HCT116 (cell line): Measurements from ENCODE around the gene GABBR1. TPM values are rescaled to one million over a fixed set of nuclear protein-coding genes. Genes with fewer than 3 reads are reported as not detected.

Source experiments
- ATAC-seq: fragments of 200-7000 bp; cut with Tn5 transposase; 2 replicates; pipeline ENCODE4 v1.9.1; 2020; ENCODE audit warnings: mild to moderate bottlenecking, moderate library complexity
- BruUV-seq: library from RNA; stranded (reverse); fragments of 400-500 nt; replicated peaks from 2 replicates; lab custom pipeline; 2021; lab: Mats Ljungman, UMichigan
- CTCF ChIA-PET: fragments of 300-600 bp; sonication (Branson Sonifier 250); formaldehyde crosslinking; loops from one replicate; lab custom pipeline; 2021; ENCODE audit warnings: antibody characterized with exemption; lab: Charles Lee
- POLR2A ChIA-PET: fragments of 300-600, 350-600 bp; sonication (Branson Sonifier 250); formaldehyde crosslinking; loops from one replicate; lab custom pipeline; 2021; ENCODE audit warnings: antibody characterized with exemption; lab: Charles Lee
- RAD21 ChIA-PET, 2 experiments: fragments of 300-600 bp; sonication (Branson Sonifier 250); formaldehyde crosslinking; loops; one replicate each; lab custom pipeline; 2023; ENCODE audit warnings: low total read pairs in 2 of 2; ENCODE audit not compliant: uncharacterized antibody in 2 of 2, unreplicated experiment in 2 of 2, low non-redundant PET in 1 of 2; lab: Charles Lee
- DNase-seq: peaks from one replicate; pipeline ENCODE4 v3.0.0-alpha.2; 2010; ENCODE audit warnings: low read depth, low spot score
- H2AFZ ChIP-seq: fragments of 200-600 bp; shearing (Covaris generic), sonication (generic); 2 replicates; pipeline ENCODE4 v1.6.1; 2017; ENCODE audit warnings: low read depth, mixed run types, mixed read lengths, antibody characterized with exemption, low read length; ENCODE audit not compliant: poor library complexity, severe bottlenecking
- H3K27ac ChIP-seq: 2 replicates; pipeline ENCODE4 v1.5.1; 2012; ENCODE audit warnings: low read depth, low read length
- H3K27me3 ChIP-seq: fragments of 200-600 bp; sonication (generic); 2 replicates; pipeline ENCODE4 v1.6.1; 2016; ENCODE audit warnings: mixed run types, low read length, mixed read lengths; ENCODE audit not compliant: insufficient read depth
- H3K36me3 ChIP-seq, 2 experiments: fragments of 200-500 bp in 1 of 2; fragments of 200-600 bp in 1 of 2; sonication (Bioruptor generic) in 1 of 2; sonication (generic) in 1 of 2; 2 replicates each; pipeline versions ENCODE4 v1.5.1 to v1.6.1; 2014 to 2016; ENCODE audit warnings: low read length in 2 of 2, inconsistent platforms in 1 of 2, mixed read lengths in 1 of 2, mixed run types in 1 of 2; ENCODE audit not compliant: insufficient read depth in 2 of 2, control insufficient read depth in 1 of 2
- H3K4me1 ChIP-seq, 2 experiments: fragments of 200-600 bp in 1 of 2; sonication (generic) in 1 of 2; 2 replicates each; pipeline versions ENCODE4 v1.5.1 to v1.6.1; 2012 to 2017; ENCODE audit warnings: low read length in 2 of 2, inconsistent platforms in 1 of 2, mild to moderate bottlenecking in 1 of 2, mixed read lengths in 1 of 2, mixed run types in 1 of 2, moderate library complexity in 1 of 2; ENCODE audit not compliant: insufficient read depth in 2 of 2, control insufficient read depth in 1 of 2
- H3K4me2 ChIP-seq: fragments of 200-600 bp; sonication (generic); 2 replicates; pipeline ENCODE4 v1.6.1; 2017; ENCODE audit warnings: mixed run types, low read length, mixed read lengths
- H3K4me3 ChIP-seq, 2 experiments: fragments of 200-600 bp in 1 of 2; sonication (generic) in 1 of 2; replicated peaks in 1 of 2; 2 replicates each; pipeline ENCODE4 v1.5.1; 2011 to 2016; ENCODE audit warnings: low read length in 2 of 2, control low read depth in 1 of 2, low read depth in 1 of 2, mild to moderate bottlenecking in 1 of 2, mixed read lengths in 1 of 2, mixed run types in 1 of 2
- H3K79me2 ChIP-seq: fragments of 200-600 bp; sonication (generic); 2 replicates; pipeline ENCODE4 v1.6.1; 2017; ENCODE audit warnings: mild to moderate bottlenecking, mixed run types, low read length, moderate library complexity, mixed read lengths; ENCODE audit not compliant: insufficient read depth
- H3K9ac ChIP-seq: fragments of 200-600 bp; sonication (generic); 2 replicates; pipeline ENCODE4 v1.6.1; 2016; ENCODE audit warnings: low read length, mixed read lengths
- H3K9me2 ChIP-seq: fragments of 200-600 bp; sonication (generic), shearing (Covaris generic); 2 replicates; pipeline ENCODE4 v1.6.1; 2017; ENCODE audit warnings: mixed run types, mild to moderate bottlenecking, moderate library complexity; ENCODE audit not compliant: insufficient read depth
- H3K9me3 ChIP-seq, 2 experiments: fragments of 200-500 bp in 1 of 2; fragments of 200-600 bp in 1 of 2; sonication (Bioruptor generic) in 1 of 2; sonication (generic) in 1 of 2; 2 replicates each; pipeline ENCODE4 v1.6.1; 2014 to 2017; ENCODE audit warnings: low read length in 2 of 2, mixed read lengths in 2 of 2, inconsistent platforms in 1 of 2, low read depth in 1 of 2, mild to moderate bottlenecking in 1 of 2, mixed run types in 1 of 2, moderate library complexity in 1 of 2; ENCODE audit not compliant: control insufficient read depth in 1 of 2, insufficient read depth in 1 of 2
- H4K20me1 ChIP-seq: fragments of 200-600 bp; sonication (generic), shearing (Covaris generic); 2 replicates; pipeline ENCODE4 v1.6.1; 2017; ENCODE audit warnings: mixed run types, mild to moderate bottlenecking, moderate library complexity; ENCODE audit not compliant: insufficient read depth
- ATF3 ChIP-seq: IDR thresholded peaks from 2 replicates; pipeline ENCODE4 v1.6.1; 2012
- CBX3 ChIP-seq: IDR thresholded peaks from 2 replicates; pipeline ENCODE4 v1.6.1; 2012; ENCODE audit warnings: low read depth
- EGR1 ChIP-seq: IDR thresholded peaks from 2 replicates; pipeline ENCODE4 v1.6.1; 2012; ENCODE audit warnings: low read depth
- ELF1 ChIP-seq: IDR thresholded peaks from 2 replicates; pipeline ENCODE4 v1.6.1; 2012; ENCODE audit warnings: low read depth, borderline replicate concordance
- EZH2 ChIP-seq: fragments of 200-600 bp; sonication (generic); IDR thresholded peaks from 2 replicates; pipeline ENCODE4 v1.6.1; 2017; ENCODE audit warnings: antibody characterized with exemption, mixed run types
- EZH2phosphoT487 ChIP-seq: fragments of 200-600 bp; IDR thresholded peaks from 2 replicates; pipeline ENCODE4 v1.6.1; 2018; ENCODE audit warnings: antibody characterized with exemption, borderline replicate concordance
- FOSL1 ChIP-seq: IDR thresholded peaks from 2 replicates; pipeline ENCODE4 v1.6.1; 2012; ENCODE audit warnings: low read depth
- JUND ChIP-seq: IDR thresholded peaks from 2 replicates; pipeline ENCODE4 v1.6.1; 2012
- POLR2A ChIP-seq: IDR thresholded peaks from 2 replicates; pipeline ENCODE4 v1.7.0; 2011; ENCODE audit warnings: borderline replicate concordance; ENCODE audit not compliant: insufficient read depth, insufficient read length; ENCODE audit errors: extremely low read depth
- POLR2AphosphoS5 ChIP-seq: IDR thresholded peaks from 2 replicates; pipeline ENCODE4 v1.6.1; 2011; ENCODE audit warnings: mild to moderate bottlenecking, low read depth, low read length, moderate library complexity
- RAD21 ChIP-seq: IDR thresholded peaks from 2 replicates; pipeline ENCODE4 v1.6.1; 2012; ENCODE audit warnings: low read depth, mild to moderate bottlenecking
- SP1 ChIP-seq: IDR thresholded peaks from 2 replicates; pipeline ENCODE4 v1.6.1; 2012; ENCODE audit warnings: low read depth
- SRF ChIP-seq: IDR thresholded peaks from 2 replicates; pipeline ENCODE4 v1.6.1; 2012; ENCODE audit warnings: low read depth
- YY1 ChIP-seq: IDR thresholded peaks from 2 replicates; pipeline ENCODE4 v1.6.1; 2011; ENCODE audit warnings: low read length, low read depth, moderate library complexity, mild to moderate bottlenecking; ENCODE audit not compliant: insufficient replicate concordance; ENCODE audit errors: extremely low read depth
- ZFX ChIP-seq: fragments of 450-650 bp; IDR thresholded peaks from 2 replicates; pipeline ENCODE4 v1.6.1; 2017
- ZNF274 ChIP-seq: fragments of 200-500 bp; sonication (Bioruptor generic); IDR thresholded peaks from 2 replicates; pipeline ENCODE4 v1.6.1; 2014; ENCODE audit warnings: mild to moderate bottlenecking, low read depth, low read length, inconsistent platforms
- intact Hi-C: fragments of 100-400 bp; cut with micrococcal nuclease; formaldehyde crosslinking; loops from 2 replicates; pipeline ENCODE4 v1.10.0; 2022
- total RNA-seq: library from RNA; stranded (reverse); gene quantifications from one replicate; pipeline ENCODE4 v1.2.1, GENCODE V29; 2021; ENCODE audit not compliant: unreplicated experiment
- TF ChIP-seq, protein P1 (sequence below): IDR thresholded peaks from 2 replicates; pipeline ENCODE4 v1.6.1; 2012; ENCODE audit warnings: low read depth
- TF ChIP-seq, protein P2 (sequence below), 3 experiments: fragments of 200-600 bp in 1 of 3; sonication (generic) in 1 of 3; IDR thresholded peaks in 2 of 3; conservative IDR thresholded peaks in 1 of 3; 2 replicates each; pipeline ENCODE4 v1.5.1; 2012 to 2017; ENCODE audit warnings: low read depth in 2 of 3, low read length in 2 of 3, antibody characterized with exemption in 1 of 3, borderline replicate concordance in 1 of 3, control low read depth in 1 of 3, mild to moderate bottlenecking in 1 of 3, mixed read lengths in 1 of 3, mixed run types in 1 of 3, moderate library complexity in 1 of 3; ENCODE audit not compliant: insufficient read depth in 1 of 3
- TF ChIP-seq, protein P3 (sequence below): IDR thresholded peaks from 2 replicates; pipeline ENCODE4 v1.6.1; 2011; ENCODE audit warnings: mild to moderate bottlenecking, low read length, moderate library complexity; ENCODE audit not compliant: insufficient replicate concordance; ENCODE audit errors: extremely low read depth
- TF ChIP-seq, protein P4 (sequence below): IDR thresholded peaks from 2 replicates; pipeline ENCODE4 v1.6.1; 2012

GABBR1 gene
- total RNA-seq, 1 experiment from 2014 or later, result 43.4 TPM

- no peak overlapping the region for H3K9ac ChIP-seq
- H3K36me3 ChIP-seq, result no peaks in the 10 kb centered on the region
- no peaks in the 10 kb centered on the region for H3K79me2 ChIP-seq
- H3K9me2 ChIP-seq, result no peaks in the 10 kb centered on the region
- ChIA-PET RAD21 (no interaction called here), POLR2A (no interaction called here), CTCF (no interaction called here)
- no peaks in the 10 kb centered on the region for H3K4me1 ChIP-seq
- no peaks in the 10 kb centered on the region for H3K9me3 ChIP-seq
- no peak overlapping the region for H3K4me3 ChIP-seq
- no peaks in the 10 kb centered on the region for H3K27me3 ChIP-seq
- H2AFZ ChIP-seq, result no peak overlapping the region
- H3K4me2 ChIP-seq, result no peak overlapping the region
- H4K20me1 ChIP-seq, result no peaks in the 10 kb centered on the region
- TF ChIP-seq YY1 (no peak), ZFX (no peak), ZNF274 (no peak), RAD21 (no peak), CBX3 (no peak), SRF (no peak), FOSL1 (no peak), JUND (no peak), POLR2AphosphoS5 (no peak), EGR1 (no peak), EZH2phosphoT487 (no peak), EZH2 (no peak), ELF1 (no peak), ATF3 (no peak), POLR2A (no peak), SP1 (no peak)
- TF ChIP-seq, protein P1, sequence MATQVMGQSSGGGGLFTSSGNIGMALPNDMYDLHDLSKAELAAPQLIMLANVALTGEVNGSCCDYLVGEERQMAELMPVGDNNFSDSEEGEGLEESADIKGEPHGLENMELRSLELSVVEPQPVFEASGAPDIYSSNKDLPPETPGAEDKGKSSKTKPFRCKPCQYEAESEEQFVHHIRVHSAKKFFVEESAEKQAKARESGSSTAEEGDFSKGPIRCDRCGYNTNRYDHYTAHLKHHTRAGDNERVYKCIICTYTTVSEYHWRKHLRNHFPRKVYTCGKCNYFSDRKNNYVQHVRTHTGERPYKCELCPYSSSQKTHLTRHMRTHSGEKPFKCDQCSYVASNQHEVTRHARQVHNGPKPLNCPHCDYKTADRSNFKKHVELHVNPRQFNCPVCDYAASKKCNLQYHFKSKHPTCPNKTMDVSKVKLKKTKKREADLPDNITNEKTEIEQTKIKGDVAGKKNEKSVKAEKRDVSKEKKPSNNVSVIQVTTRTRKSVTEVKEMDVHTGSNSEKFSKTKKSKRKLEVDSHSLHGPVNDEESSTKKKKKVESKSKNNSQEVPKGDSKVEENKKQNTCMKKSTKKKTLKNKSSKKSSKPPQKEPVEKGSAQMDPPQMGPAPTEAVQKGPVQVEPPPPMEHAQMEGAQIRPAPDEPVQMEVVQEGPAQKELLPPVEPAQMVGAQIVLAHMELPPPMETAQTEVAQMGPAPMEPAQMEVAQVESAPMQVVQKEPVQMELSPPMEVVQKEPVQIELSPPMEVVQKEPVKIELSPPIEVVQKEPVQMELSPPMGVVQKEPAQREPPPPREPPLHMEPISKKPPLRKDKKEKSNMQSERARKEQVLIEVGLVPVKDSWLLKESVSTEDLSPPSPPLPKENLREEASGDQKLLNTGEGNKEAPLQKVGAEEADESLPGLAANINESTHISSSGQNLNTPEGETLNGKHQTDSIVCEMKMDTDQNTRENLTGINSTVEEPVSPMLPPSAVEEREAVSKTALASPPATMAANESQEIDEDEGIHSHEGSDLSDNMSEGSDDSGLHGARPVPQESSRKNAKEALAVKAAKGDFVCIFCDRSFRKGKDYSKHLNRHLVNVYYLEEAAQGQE, result no peak
- TF ChIP-seq, protein P2, sequence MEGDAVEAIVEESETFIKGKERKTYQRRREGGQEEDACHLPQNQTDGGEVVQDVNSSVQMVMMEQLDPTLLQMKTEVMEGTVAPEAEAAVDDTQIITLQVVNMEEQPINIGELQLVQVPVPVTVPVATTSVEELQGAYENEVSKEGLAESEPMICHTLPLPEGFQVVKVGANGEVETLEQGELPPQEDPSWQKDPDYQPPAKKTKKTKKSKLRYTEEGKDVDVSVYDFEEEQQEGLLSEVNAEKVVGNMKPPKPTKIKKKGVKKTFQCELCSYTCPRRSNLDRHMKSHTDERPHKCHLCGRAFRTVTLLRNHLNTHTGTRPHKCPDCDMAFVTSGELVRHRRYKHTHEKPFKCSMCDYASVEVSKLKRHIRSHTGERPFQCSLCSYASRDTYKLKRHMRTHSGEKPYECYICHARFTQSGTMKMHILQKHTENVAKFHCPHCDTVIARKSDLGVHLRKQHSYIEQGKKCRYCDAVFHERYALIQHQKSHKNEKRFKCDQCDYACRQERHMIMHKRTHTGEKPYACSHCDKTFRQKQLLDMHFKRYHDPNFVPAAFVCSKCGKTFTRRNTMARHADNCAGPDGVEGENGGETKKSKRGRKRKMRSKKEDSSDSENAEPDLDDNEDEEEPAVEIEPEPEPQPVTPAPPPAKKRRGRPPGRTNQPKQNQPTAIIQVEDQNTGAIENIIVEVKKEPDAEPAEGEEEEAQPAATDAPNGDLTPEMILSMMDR (IDR thresholded peaks at IDR 0.05 in 2 of 3, conservative IDR thresholded peaks at IDR 0.05 in 1 of 3; ENCODE audit: borderline replicate concordance in 1 of 3, insufficient read depth in 1 of 3, low read depth in 2 of 3, low read length in 2 of 3), result no peak
- TF ChIP-seq, protein P3, sequence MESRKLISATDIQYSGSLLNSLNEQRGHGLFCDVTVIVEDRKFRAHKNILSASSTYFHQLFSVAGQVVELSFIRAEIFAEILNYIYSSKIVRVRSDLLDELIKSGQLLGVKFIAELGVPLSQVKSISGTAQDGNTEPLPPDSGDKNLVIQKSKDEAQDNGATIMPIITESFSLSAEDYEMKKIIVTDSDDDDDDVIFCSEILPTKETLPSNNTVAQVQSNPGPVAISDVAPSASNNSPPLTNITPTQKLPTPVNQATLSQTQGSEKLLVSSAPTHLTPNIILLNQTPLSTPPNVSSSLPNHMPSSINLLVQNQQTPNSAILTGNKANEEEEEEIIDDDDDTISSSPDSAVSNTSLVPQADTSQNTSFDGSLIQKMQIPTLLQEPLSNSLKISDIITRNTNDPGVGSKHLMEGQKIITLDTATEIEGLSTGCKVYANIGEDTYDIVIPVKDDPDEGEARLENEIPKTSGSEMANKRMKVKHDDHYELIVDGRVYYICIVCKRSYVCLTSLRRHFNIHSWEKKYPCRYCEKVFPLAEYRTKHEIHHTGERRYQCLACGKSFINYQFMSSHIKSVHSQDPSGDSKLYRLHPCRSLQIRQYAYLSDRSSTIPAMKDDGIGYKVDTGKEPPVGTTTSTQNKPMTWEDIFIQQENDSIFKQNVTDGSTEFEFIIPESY, result no peak
- TF ChIP-seq, protein P4, sequence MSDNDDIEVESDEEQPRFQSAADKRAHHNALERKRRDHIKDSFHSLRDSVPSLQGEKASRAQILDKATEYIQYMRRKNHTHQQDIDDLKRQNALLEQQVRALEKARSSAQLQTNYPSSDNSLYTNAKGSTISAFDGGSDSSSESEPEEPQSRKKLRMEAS, result no peak
- DNase-seq (no peak), ATAC-seq (no peak)
- H3K27ac ChIP-seq, result no peak overlapping the region
- intact Hi-C loops, result no loop called here
- BruUV-seq, result no TSS peak
These were observed 103.9 kb downstream of the GABBR1 start for GRCh38 chr6:29528988-29529560.
